ENCODE measurements around the gene NLK.
"Not testable (repeated sequence)": the region's sequence is repeated elsewhere in the genome, so short reads cannot be mapped to it uniquely, and the experiment has no call there.

Gene NLK

GRCh38 chr17:28071179-28071578 lies 28.7 kb downstream of the NLK start:
- DNase-seq (ENCODE audit: insufficient read length, low spot score) (no peak), FAIRE-seq (no peak)

DNA sequence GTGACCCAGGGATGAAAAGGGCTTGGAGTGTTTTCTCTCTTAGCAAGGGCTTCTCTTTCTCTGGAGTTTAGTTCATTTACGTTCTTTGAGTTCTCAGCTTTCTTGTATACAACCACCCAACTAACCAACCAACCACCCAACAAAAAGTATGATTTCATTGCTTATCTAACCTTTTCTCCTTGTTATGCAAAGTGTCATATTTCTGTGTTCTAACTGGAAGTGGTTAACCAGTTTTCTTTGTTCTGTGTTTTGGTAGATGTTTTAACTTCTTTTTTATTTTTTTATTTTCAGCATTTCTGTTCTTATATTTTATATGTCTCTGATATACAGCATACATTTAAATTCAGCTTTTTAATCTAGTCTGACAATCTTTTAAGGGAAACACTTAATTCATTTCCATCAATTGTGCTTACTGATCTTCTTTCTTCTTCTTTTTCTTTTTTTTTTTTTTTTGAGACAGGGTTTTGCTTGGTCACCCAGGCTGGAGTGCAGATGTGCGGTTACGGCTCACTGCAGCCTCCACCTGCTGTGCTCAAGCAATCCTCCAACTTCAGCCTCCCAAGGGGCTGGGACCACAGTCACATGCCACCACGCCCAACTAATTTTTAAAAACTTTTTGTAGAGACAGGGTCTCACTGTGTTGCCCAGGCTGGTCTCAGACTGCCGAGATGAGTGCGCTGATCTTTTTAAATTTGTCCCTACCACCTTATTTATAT lies 29.6 kb downstream of the NLK start:
- DNase-seq (ENCODE audit: insufficient read length, low spot score) = no peak
- FAIRE-seq = no peak

DNA sequence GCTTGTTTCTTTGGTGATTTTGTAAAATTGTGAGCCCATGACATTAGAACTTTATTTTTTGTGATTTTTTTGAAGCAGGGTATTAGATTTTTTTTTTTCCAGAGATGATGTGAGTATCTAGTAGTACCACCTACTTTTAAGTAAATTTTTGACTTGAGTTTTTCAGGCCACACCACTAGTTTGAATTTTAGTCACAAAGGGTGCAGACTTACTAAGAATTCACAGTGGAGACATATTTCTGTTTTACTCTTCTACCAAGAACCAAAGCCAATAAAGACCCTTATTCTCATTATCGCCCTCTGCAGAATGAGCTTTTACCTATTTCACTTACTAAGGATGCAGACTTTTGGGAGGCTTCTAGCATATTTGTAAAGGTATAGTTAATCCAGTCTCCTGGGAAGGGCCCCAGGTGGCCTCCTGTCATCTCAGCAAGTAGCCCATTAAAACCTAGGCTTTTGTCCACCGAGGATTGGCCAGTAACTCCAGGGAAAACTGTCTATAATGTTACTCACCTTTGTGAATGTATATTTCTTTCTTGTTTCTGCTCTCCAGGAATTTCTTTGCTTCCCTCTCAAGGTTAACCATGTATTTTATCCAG lies 30.6 kb downstream of the NLK start:
- no peak for DNase-seq (ENCODE audit: insufficient read length, low spot score)
- no peak for FAIRE-seq

- DNase-seq (ENCODE audit: insufficient read length, low spot score) (no peak), FAIRE-seq (no peak)
These were observed 31.5 kb downstream of the NLK start for GRCh38 chr17:28074010-28074409.

GRCh38 chr17:28076144-28076543 lies 33.7 kb downstream of the NLK start:
- FAIRE-seq (no peak), DNase-seq (ENCODE audit: insufficient read length, low spot score) (no peak)

GRCh38 chr17:28077140-28077539 lies 34.7 kb downstream of the NLK start:
- not testable (repeated sequence) for FAIRE-seq; DNase-seq (ENCODE audit: insufficient read length, low spot score)

GRCh38 chr17:28078341-28079229 lies 36.1 kb downstream of the NLK start:
- FAIRE-seq (no peak), DNase-seq (ENCODE audit: insufficient read length, low spot score) (no peak)

- FAIRE-seq = no peak
These were observed 39.0 kb downstream of the NLK start for GRCh38 chr17:28081467-28081866.

DNA sequence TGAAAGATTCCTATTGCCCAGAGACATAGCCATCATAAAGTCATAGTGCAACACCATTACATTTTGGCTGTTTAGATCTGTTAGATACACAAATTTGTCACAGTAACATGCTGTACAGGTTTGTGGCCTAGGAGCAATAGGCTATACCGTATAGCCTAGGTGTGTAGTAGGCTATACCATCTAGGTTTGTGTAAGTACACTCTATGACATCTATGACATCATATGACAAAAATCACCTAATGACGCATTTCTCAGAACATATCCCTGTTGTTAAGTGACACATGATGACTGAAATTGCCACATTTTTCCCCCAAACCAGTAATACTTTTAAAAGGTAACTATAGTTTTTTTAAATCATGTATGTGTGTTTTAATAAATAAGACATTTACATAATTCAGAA lies 43.3 kb downstream of the NLK start:
- no peak for FAIRE-seq
- no peak for DNase-seq (ENCODE audit: insufficient read length, low spot score)

More at GRCh38 chr17:28081467-28081866, 39.0 kb downstream of the NLK start:
- DNase-seq (ENCODE audit: insufficient read length, low spot score) = no peak

- FAIRE-seq (peak; percentile 4), DNase-seq (ENCODE audit: insufficient read length, low spot score) (no peak)
These were observed 44.0 kb downstream of the NLK start for GRCh38 chr17:28086519-28086918.

GRCh38 chr17:28087743-28088142 lies 45.3 kb downstream of the NLK start:
- DNase-seq (ENCODE audit: insufficient read length, low spot score) (no peak), FAIRE-seq (no peak)

GRCh38 chr17:28090551-28090950 lies 48.1 kb downstream of the NLK start:
- FAIRE-seq = no peak
- no peak for DNase-seq (ENCODE audit: insufficient read length, low spot score)

GRCh38 chr17:28092088-28092487 lies 49.6 kb downstream of the NLK start:
- FAIRE-seq = no peak

DNA sequence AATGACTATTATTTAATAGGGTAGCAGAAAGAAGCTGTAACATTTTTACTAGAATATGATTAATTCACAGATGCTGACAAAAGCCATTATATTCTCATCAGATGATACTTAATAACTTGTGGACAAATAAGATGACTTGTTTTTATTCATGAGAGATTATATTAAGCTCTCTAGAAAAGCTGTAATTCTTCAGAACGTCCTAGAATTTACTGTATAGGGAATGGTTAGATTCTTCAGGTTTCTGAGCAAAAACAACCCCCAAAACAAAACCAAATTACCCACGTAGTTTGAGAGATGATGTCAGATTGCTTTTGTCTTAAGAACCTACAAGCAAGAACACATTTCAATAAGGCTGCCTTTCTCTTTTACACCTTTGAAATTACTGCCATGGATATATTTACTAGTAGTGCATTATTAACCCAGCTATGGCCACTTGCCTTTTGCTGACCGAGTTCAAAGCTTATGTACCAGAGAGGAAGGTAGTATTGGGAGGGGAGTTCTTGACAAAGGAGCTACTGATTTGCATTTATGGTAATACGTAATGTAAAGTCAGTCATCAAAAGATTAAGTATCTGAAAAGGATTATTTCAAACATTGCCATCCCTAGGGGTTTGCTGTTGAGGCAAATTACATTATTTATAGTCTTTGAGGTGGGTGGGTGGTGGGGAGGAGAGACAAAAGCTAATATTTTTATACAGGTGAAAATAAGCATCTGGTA lies 51.7 kb downstream of the NLK start:
- FAIRE-seq = no peak
- DNase-seq (ENCODE audit: insufficient read length, low spot score) = no peak

More at GRCh38 chr17:28092088-28092487, 49.6 kb downstream of the NLK start:
- DNase-seq (ENCODE audit: insufficient read length, low spot score) = no peak

GRCh38 chr17:28096756-28097155 lies 54.3 kb downstream of the NLK start:
- FAIRE-seq = no peak
- DNase-seq (ENCODE audit: insufficient read length, low spot score) = no peak

DNA sequence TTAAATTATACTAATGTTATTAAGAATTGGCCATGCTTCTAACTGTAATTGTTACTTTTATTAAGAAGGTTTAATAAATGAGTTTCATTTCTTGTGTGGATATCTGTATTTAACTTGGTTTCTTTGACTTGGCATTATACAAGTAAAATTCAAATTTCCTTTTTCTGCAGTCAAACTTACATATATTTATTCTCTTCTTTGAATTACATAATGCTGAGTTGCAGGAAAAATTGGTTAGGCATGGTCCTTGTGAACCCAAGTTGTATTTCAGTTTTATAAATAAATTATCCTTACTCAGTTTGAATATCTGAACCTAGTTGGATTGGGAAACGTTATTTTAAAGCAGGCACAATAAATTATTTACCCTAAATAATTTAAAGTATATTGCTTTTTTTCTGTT lies 54.8 kb downstream of the NLK start:
- FAIRE-seq = no peak

DNA sequence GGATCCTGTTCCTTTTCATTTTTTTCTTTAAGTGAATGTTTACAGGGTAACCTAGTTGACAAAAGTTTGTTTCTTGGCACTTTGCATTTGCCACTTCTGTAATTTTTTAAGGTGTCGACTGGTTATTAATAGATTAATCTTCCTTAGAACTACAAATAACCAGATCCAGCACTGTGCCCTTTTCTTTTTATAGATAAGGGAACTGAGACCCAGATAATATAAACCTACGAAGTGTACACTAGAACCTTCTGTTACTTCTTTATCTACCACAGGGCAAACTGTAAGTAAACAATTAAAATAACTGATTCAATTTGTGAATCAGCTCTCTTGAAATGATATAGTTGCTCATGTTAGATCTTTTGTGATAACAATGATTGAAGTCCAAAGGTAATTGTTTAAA lies 55.4 kb downstream of the NLK start:
- FAIRE-seq = no peak
- no peak for DNase-seq (ENCODE audit: insufficient read length, low spot score)

More for the DNA sequence above, 54.8 kb downstream of the NLK start:
- DNase-seq (ENCODE audit: insufficient read length, low spot score) = no peak

GRCh38 chr17:28098591-28098990 lies 56.1 kb downstream of the NLK start:
- not testable (repeated sequence) for DNase-seq (ENCODE audit: insufficient read length, low spot score); FAIRE-seq

GRCh38 chr17:28100251-28100650 lies 57.8 kb downstream of the NLK start:
- no peak for DNase-seq (ENCODE audit: insufficient read length, low spot score)
- FAIRE-seq = no peak

GRCh38 chr17:28100936-28101335 lies 58.5 kb downstream of the NLK start:
- no peak for FAIRE-seq
- no peak for DNase-seq (ENCODE audit: insufficient read length, low spot score)

- no peak for DNase-seq (ENCODE audit: insufficient read length, low spot score)
- FAIRE-seq = no peak
These were observed 59.4 kb downstream of the NLK start for GRCh38 chr17:28101919-28102318.
